ENCODE measurements around the gene RCOR2. TPM values are rescaled to one million over a fixed set of nuclear protein-coding genes. Genes with fewer than 3 reads are reported as not detected.

The RCOR2 gene
- total and polyA plus RNA-seq, 2 donors (not counting 1 experiment from before 2014, with no cell fraction given): not detected

GRCh38 chr11:63892228-63892627 is 24.7 kb downstream of the RCOR2 start:
- ATAC-seq (ENCODE audit: low read depth) (no peak), DNase-seq (no peak)
- Histone ChIP-seq H3K4me1 (ENCODE audit: control insufficient read depth in 2 of 2, insufficient read depth in 2 of 2, low read length in 2 of 2) (peaks cover 27 to 33% of the 10 kb centered on the region in 2 donors), H3K79me2 (ENCODE audit: control insufficient read depth, insufficient read depth, low read length) (peaks cover 97% of the 10 kb centered on the region), H2AFZ (ENCODE audit: insufficient read depth, low read depth, low read length, poor library complexity, severe bottlenecking) (no peak overlapping the region), H3K27ac (ENCODE audit: low read length in 2 of 2) (peak overlapping the region in 1 of 2 donors; percentile 34), H3K4me2 (replicated peaks; ENCODE audit: low read depth, low read length, poor library complexity, severe bottlenecking) (no peak overlapping the region), H3K9me3 (ENCODE audit: control extremely low read depth in 1 of 3, control insufficient read depth in 2 of 3, insufficient read depth in 1 of 3, low read length in 2 of 3) (peaks cover 0 to 3% (median 0%) of the 10 kb centered on the region in 3 donors), H3K36me3 (replicated peaks in 1 of 2; ENCODE audit: control extremely low read depth in 1 of 2, control insufficient read depth in 1 of 2, extremely low read depth in 1 of 2, insufficient read depth in 2 of 2, low read length in 1 of 2) (peaks cover 0 to 41% of the 10 kb centered on the region in 2 experiments), H3K4me3 (ENCODE audit: control extremely low read depth in 1 of 5, extremely low read depth in 1 of 5, insufficient read depth in 1 of 5, low read depth in 2 of 5, low read length in 4 of 5) (no peak overlapping the region), H3K9ac (ENCODE audit: low read length) (no peak overlapping the region), H3K27me3 (replicated peaks in 1 of 4; ENCODE audit: control extremely low read depth in 1 of 4, control insufficient read depth in 3 of 4, insufficient read depth in 4 of 4, low read length in 3 of 4) (no peaks in the 10 kb centered on the region), H4K20me1 (ENCODE audit: control insufficient read depth, insufficient read depth, low read length, poor library complexity, severe bottlenecking) (peaks cover 98% of the 10 kb centered on the region)
- no peaks in the 10 kb centered on the region for H3K27me3 Mint-ChIP-seq
- intact Hi-C loops (cut with micrococcal nuclease): no loop called here
- no peaks in the 10 kb centered on the region for H3K9me3 Mint-ChIP-seq (ENCODE audit: insufficient read depth)
- no peak overlapping the region for H3K4me3 Mint-ChIP-seq
- 24% methylated on average over 2 of the region's 3 CpGs for WGBS (ENCODE audit: insufficient coverage)
- ChIA-PET POLR2A (no interaction called here), CTCF (interaction anchor here (0.9 kb wide), 1 partner anchor 54 kb away, joined by 3 read pairs; no protein-coding TSS in a partner anchor)
- H3K27ac Mint-ChIP-seq: peak overlapping the region; percentile 37
- peaks cover 59% of the 10 kb centered on the region for H3K4me1 Mint-ChIP-seq
- TF ChIP-seq EZH2 (IDR thresholded peaks at IDR 0.05; ENCODE audit: borderline replicate concordance, insufficient read depth, low read depth, low read length, poor library complexity, severe bottlenecking): no peak
- TF ChIP-seq, protein P1, sequence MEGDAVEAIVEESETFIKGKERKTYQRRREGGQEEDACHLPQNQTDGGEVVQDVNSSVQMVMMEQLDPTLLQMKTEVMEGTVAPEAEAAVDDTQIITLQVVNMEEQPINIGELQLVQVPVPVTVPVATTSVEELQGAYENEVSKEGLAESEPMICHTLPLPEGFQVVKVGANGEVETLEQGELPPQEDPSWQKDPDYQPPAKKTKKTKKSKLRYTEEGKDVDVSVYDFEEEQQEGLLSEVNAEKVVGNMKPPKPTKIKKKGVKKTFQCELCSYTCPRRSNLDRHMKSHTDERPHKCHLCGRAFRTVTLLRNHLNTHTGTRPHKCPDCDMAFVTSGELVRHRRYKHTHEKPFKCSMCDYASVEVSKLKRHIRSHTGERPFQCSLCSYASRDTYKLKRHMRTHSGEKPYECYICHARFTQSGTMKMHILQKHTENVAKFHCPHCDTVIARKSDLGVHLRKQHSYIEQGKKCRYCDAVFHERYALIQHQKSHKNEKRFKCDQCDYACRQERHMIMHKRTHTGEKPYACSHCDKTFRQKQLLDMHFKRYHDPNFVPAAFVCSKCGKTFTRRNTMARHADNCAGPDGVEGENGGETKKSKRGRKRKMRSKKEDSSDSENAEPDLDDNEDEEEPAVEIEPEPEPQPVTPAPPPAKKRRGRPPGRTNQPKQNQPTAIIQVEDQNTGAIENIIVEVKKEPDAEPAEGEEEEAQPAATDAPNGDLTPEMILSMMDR (IDR thresholded peaks at IDR 0.05): no peak

GRCh38 chr11:63890368-63890767 is 26.6 kb downstream of the RCOR2 start:
- peaks cover 62% of the 10 kb centered on the region for H3K4me1 Mint-ChIP-seq
- Histone ChIP-seq H3K9me3 (ENCODE audit: control extremely low read depth in 1 of 3, control insufficient read depth in 2 of 3, insufficient read depth in 1 of 3, low read length in 2 of 3) (peaks cover 0 to 3% (median 0%) of the 10 kb centered on the region in 3 donors), H3K36me3 (replicated peaks in 1 of 2; ENCODE audit: control extremely low read depth in 1 of 2, control insufficient read depth in 1 of 2, extremely low read depth in 1 of 2, insufficient read depth in 2 of 2, low read length in 1 of 2) (peaks cover 0 to 26% of the 10 kb centered on the region in 2 experiments), H3K4me3 (ENCODE audit: control extremely low read depth in 1 of 5, extremely low read depth in 1 of 5, insufficient read depth in 1 of 5, low read depth in 2 of 5, low read length in 4 of 5) (no peak overlapping the region), H3K4me1 (ENCODE audit: control insufficient read depth in 2 of 2, insufficient read depth in 2 of 2, low read length in 2 of 2) (peaks cover 30 to 39% of the 10 kb centered on the region in 2 donors), H3K9ac (ENCODE audit: low read length) (no peak overlapping the region), H3K4me2 (replicated peaks; ENCODE audit: low read depth, low read length, poor library complexity, severe bottlenecking) (no peak overlapping the region), H3K79me2 (ENCODE audit: control insufficient read depth, insufficient read depth, low read length) (peaks cover 98% of the 10 kb centered on the region), H3K27me3 (replicated peaks in 1 of 4; ENCODE audit: control extremely low read depth in 1 of 4, control insufficient read depth in 3 of 4, insufficient read depth in 4 of 4, low read length in 3 of 4) (no peaks in the 10 kb centered on the region), H4K20me1 (ENCODE audit: control insufficient read depth, insufficient read depth, low read length, poor library complexity, severe bottlenecking) (peaks cover 92% of the 10 kb centered on the region), H3K27ac (ENCODE audit: low read length in 2 of 2) (peak overlapping the region in 1 of 2 donors; percentile 0), H2AFZ (ENCODE audit: insufficient read depth, low read depth, low read length, poor library complexity, severe bottlenecking) (no peak overlapping the region)
- DNase-seq: no peak
- no peak overlapping the region for H3K4me3 Mint-ChIP-seq
- no peaks in the 10 kb centered on the region for H3K9me3 Mint-ChIP-seq (ENCODE audit: insufficient read depth)
- no peak for ATAC-seq (ENCODE audit: low read depth)
- intact Hi-C loops (cut with micrococcal nuclease): no loop called here
- ChIA-PET POLR2A (no interaction called here), CTCF (interaction anchor here (0.8 kb wide), 1 partner anchor 31 kb away, joined by 3 read pairs; no protein-coding TSS in a partner anchor)
- 83% methylated on average over 5 of the region's 7 CpGs for WGBS (ENCODE audit: insufficient coverage)
- TF ChIP-seq, protein P1 (IDR thresholded peaks at IDR 0.05): no peak
- TF ChIP-seq EZH2 (IDR thresholded peaks at IDR 0.05; ENCODE audit: borderline replicate concordance, insufficient read depth, low read depth, low read length, poor library complexity, severe bottlenecking): no peak
- peak overlapping the region; percentile 59 for H3K27ac Mint-ChIP-seq
- no peaks in the 10 kb centered on the region for H3K27me3 Mint-ChIP-seq
